Measurements from ENCODE around the gene CEPT1. TPM values are rescaled to one million over a fixed set of nuclear protein-coding genes. Genes with fewer than 3 reads are reported as not detected.
A peak's percentile ranks its signal among the peaks of the same experiment; 100 is the strongest.

Gene CEPT1
- total RNA-seq, 4 donors from 2014 or later = 38.6 to 61.0 (median 40.2) TPM

DNA sequence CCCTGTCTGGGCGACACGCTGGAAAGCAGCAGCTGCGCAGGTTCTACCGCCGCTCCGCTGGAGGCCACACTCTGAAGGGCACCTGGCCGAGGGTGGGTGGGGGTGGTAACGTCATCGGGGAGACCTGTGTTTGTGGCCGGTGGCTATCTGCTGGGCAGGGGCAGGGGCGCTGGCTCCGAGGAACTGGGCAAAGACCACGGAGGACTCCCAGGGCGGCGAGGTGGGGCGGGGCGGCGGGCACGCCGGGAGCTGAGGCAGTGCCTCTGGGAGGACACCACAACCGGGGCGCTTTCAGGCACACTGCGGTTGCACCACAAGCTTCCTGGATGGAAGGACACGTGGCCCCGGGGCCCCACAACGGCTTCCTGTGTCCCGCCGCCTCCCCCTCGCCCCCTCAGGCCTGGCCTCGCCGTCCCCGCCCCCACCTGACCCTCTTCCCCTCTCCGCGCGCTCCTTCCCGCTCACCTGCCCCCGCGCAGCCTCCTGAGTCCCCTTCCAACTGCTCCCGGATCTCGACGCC lies 63.7 kb downstream of the CEPT1 start:
- ATAC-seq (ENCODE audit: low FRiP score) (peak; percentile 51), DNase-seq (ENCODE audit: low spot score) (no peak)
- TF ChIP-seq, protein P1, sequence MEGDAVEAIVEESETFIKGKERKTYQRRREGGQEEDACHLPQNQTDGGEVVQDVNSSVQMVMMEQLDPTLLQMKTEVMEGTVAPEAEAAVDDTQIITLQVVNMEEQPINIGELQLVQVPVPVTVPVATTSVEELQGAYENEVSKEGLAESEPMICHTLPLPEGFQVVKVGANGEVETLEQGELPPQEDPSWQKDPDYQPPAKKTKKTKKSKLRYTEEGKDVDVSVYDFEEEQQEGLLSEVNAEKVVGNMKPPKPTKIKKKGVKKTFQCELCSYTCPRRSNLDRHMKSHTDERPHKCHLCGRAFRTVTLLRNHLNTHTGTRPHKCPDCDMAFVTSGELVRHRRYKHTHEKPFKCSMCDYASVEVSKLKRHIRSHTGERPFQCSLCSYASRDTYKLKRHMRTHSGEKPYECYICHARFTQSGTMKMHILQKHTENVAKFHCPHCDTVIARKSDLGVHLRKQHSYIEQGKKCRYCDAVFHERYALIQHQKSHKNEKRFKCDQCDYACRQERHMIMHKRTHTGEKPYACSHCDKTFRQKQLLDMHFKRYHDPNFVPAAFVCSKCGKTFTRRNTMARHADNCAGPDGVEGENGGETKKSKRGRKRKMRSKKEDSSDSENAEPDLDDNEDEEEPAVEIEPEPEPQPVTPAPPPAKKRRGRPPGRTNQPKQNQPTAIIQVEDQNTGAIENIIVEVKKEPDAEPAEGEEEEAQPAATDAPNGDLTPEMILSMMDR (IDR thresholded peaks at IDR 0.05) = no peak

DNA sequence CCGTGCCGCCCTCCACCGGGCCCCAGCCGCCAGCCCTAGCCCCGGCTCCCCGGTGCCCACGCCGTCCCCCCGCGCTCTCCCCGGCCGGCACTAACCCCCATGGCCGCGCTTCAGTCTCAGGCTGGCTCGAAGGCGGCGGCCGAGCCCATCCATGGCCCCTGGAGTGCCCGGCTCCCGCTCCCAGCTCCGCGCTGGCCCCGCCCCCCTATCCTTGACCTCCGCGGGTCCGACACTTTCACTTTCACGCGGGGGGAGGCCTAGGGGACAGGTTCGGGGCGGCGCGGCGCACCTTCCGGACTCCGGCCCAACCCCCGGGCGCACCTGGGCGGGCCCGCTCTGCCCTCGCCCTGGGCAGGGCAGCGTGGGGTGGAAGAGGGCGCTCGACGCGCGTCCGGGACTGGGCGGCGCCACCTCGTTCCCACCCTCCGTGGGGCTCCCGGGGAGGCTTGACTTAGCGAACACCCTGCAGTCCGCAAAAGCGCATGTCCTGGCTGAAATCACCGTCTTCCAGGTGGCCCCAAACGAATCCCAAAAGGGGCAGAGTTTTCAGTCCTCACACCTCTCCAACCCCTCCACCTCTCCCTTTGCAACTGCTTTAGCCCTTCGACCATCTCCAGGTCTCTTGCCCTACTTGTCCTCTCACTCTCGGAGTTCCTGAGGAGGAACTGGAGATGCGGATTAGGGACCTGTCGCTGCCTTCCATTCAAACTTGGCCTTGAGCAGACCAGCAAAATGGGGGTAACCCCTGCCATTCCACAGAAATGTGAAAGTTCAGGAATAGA lies 64.4 kb downstream of the CEPT1 start:
- no peak for DNase-seq (ENCODE audit: low spot score)

DNA sequence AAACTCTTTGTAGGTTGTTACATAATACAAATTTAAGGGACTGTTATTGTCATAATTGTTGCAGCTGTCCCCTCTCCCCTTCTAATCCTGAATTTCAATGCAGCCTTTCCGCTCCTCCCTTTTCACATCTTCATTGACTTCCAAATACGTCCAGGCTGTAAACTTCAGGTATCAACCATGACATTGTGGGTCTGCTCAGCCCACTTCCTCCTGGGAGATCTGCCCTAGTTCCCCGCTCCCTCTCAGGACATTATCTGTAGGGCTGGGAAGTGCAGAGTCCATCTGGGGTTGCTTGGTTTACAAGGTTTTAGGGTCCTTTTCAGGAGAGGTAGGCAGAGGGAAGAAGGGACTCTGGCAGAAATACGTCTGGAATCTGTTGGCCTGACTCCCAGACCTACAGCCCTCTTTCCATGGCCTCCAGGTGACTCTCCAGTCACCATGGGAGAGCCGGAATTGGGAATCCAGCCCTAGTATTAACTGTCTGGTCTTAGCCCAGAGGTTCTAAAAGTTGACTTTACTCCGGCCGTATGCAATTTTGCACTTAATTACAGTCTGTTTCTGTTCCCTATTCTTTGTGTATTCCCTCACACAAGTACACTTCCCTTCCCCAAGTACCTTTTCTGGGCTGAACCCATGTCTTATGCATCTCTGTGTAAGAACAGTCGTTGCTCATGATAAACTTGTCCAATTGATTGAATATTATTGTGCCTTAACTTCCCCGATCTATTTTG lies 65.1 kb downstream of the CEPT1 start:
- TF ChIP-seq, protein P1 (IDR thresholded peaks at IDR 0.05) = no peak
- ATAC-seq (ENCODE audit: low FRiP score) (no peak), DNase-seq (ENCODE audit: low spot score) (no peak)

More for the DNA sequence above, 64.4 kb downstream of the CEPT1 start:
- TF ChIP-seq, protein P1 (IDR thresholded peaks at IDR 0.05) = no peak
- ATAC-seq (ENCODE audit: low FRiP score) = peak; percentile 85

DNA sequence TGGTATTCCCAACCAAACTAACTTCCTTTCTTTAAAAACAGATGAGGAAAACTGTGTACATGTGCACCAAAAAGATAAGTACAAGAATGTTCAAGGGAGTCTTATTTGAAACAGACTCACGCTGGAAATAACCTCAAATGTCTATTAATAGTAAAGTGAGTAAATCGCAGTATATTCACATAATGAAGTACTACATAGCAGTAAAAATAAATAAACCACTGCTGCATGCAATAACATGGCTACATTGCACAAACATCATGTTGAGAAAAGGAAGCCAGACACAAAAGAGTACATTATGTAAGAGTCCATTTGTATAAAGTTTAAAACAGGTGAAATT lies 65.7 kb downstream of the CEPT1 start:
- no peak for ATAC-seq (ENCODE audit: low FRiP score)
- TF ChIP-seq, protein P1 (IDR thresholded peaks at IDR 0.05) = no peak

DNA sequence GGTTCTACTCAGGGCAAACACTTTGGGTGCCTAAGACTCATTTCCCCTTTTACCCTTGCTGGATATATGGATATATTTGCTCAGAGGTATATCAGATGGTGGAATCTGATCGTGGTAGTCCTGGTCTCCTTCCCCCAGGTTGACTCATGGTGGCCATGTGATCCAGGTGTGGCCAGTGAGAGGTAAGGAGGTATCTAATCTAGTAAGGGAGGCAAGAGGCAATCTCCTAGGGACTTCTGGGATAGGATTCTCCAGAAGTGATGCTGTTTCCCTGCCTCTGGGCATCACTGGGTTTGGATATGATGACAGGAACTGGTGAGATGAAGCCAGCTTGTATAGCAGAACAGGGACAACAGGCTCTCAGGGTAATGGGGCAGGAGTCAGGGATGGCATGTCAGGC lies 68.9 kb downstream of the CEPT1 start:
- ATAC-seq (ENCODE audit: low FRiP score) (no peak), DNase-seq (ENCODE audit: low spot score) (no peak)
- TF ChIP-seq, protein P1 (IDR thresholded peaks at IDR 0.05) = no peak

More for the DNA sequence above, 65.7 kb downstream of the CEPT1 start:
- DNase-seq (ENCODE audit: low spot score) = no peak

DNA sequence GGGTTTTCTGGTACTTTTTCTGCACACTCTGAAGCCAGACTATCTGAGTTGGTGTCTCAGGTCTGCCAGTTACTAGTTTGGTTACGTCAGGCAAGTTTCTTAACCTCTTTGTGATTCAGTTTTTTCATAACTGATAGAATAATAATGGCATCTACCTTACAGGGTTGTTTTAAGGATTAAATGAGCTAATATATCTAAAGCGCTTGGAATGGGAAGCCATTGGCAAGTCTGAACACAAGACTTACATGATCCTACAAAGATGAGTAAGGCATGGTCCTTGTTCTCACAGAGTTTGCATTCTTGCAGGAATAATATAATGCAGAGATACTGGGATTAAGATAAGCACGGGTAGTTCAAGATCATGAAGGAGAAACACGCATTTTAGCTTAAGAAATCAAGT lies 69.6 kb downstream of the CEPT1 start:
- ATAC-seq (ENCODE audit: low FRiP score) = no peak
- no peak for DNase-seq (ENCODE audit: low spot score)
- TF ChIP-seq, protein P1 (IDR thresholded peaks at IDR 0.05) = no peak
